ENCODE data around the gene CCDC116. TPM values are rescaled to one million over a fixed set of nuclear protein-coding genes. Genes with fewer than 3 reads are reported as not detected.
A peak's percentile ranks its signal among the peaks of the same experiment; 100 is the strongest.

Gene CCDC116
- total and polyA plus RNA-seq, 2 experiments from 2014 or later: 0.10 to 0.54 TPM

DNA sequence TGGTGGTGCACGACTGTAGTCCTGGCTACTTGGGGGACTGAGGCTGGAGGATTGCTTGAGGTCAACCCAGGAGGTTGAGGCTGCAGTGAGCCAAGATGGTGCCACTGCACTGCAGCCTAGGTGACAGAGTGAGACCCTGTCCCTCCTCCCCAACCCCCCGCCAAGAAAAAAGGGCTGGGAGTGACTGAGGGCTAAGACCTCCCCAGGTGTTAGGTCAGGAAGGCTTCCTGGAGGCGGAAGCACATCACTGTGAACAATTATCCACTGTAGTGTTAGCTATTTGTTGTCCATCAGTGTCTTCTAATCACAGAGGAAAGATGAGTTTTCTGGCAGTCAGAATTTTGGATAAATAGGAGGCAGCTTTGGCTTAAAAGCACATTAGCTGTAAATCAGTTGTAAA is 11.5 kb upstream of the CCDC116 start:
- Histone ChIP-seq H4K20me1 (ENCODE audit: insufficient read depth) (peaks cover 8% of the 10 kb centered on the region; the same call in 1 of the 2 replicates), H3K79me2 (ENCODE audit: insufficient read depth) (peaks cover 96% of the 10 kb centered on the region)
- WGBS, 2 experiments (ENCODE audit: low coverage in 1 of 2, low lambda C conversion rate in 2 of 2, missing lambda C conversion rate in 2 of 2): 95 to 98% methylated on average over 3 of the region's 3 CpGs

DNA sequence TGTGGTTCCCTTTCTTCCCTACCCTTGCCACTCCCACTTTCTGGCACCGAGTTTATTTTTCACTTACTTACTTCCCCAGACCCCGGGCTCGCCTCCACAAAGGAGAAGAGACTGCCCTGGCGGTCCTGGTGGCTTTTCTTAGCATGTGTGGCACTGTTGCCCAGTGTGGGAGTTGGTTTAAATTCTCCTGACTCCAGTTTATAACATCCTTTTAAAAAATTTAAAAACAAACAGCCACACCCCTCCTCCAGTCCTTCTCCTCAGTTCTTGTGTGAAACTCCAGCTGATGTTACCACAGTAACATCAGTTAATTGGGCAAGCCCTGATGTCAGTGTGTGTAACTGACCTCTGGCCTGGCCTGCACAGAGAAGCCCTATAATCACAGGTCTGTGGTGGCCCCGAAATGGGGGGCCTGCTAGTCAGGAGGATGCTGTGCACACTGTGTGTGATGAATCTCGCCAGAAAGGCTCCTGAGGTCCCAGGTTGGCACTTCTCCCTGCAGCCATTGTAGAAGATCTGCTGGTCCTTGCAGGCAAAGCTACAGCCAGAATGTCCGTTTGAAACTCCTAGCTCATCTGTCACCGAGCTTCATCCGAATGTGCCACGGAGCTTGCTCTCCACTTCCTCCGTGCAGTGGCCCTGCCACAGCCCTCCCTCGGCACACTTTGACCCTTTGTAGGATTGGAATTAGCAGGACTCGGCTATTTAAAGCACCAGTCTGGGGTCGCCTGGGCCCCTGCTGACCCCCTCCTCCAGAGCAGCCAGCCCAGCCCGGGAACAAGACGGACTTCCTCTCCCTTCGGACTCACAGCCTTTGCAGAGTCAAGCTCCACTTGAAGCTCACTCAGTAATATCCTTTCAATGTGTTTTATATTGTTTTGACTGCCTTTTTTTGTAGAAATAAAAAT is 10.3 kb upstream of the CCDC116 start:
- H3K4me1 ChIP-seq (ENCODE audit: insufficient read depth): peaks cover 5% of the 10 kb centered on the region; the same call in 1 of the 2 replicates
- H2AFZ ChIP-seq: no peak overlapping the region
- in situ Hi-C loops (cut with MboI): no loop called here
- H3K4me2 ChIP-seq (ENCODE audit: unreplicated experiment): no peak overlapping the region
- no peak overlapping the region for H3K4me3 ChIP-seq
- H3F3A ChIP-seq (ENCODE audit: insufficient read depth): peaks cover 23% of the 10 kb centered on the region
- peaks cover 96% of the 10 kb centered on the region for H3K79me2 ChIP-seq (ENCODE audit: insufficient read depth)
- H3K27ac ChIP-seq: peak overlapping the region; percentile 45
- 66 to 67% methylated on average over 17 of the region's 17 CpGs for WGBS, 2 experiments (ENCODE audit: low coverage in 1 of 2, low lambda C conversion rate in 2 of 2, missing lambda C conversion rate in 2 of 2)
- peaks cover 3% of the 10 kb centered on the region; the same call in 1 of the 2 replicates for H3K36me3 ChIP-seq (ENCODE audit: low read depth)
- DNase-seq: peak; percentile 40
- peaks cover 8% of the 10 kb centered on the region; the same call in 1 of the 2 replicates for H4K20me1 ChIP-seq (ENCODE audit: insufficient read depth)
- no peaks in the 10 kb centered on the region for H3K9me3 ChIP-seq (ENCODE audit: low read depth)
- H3K9me2 ChIP-seq (ENCODE audit: insufficient read depth): no peaks in the 10 kb centered on the region
- TF ChIP-seq EZH2 (IDR thresholded peaks at IDR 0.05; ENCODE audit: insufficient read depth, poor library complexity, severe bottlenecking) (no peak), EZH2phosphoT487 (IDR thresholded peaks at IDR 0.05; ENCODE audit: insufficient read depth, low read depth) (no peak)
- H3K9ac ChIP-seq: peak overlapping the region; percentile 17; the same call in 1 of the 2 replicates
- no peaks in the 10 kb centered on the region for H3K27me3 ChIP-seq (replicated peaks; ENCODE audit: insufficient read depth)

More for the DNA sequence above, 11.5 kb upstream of the CCDC116 start:
- H2AFZ ChIP-seq: no peak overlapping the region
- H3K27me3 ChIP-seq (replicated peaks; ENCODE audit: insufficient read depth): no peaks in the 10 kb centered on the region
- peaks cover 5% of the 10 kb centered on the region; the same call in 1 of the 2 replicates for H3K4me1 ChIP-seq (ENCODE audit: insufficient read depth)
- no peak overlapping the region for H3K4me2 ChIP-seq (ENCODE audit: unreplicated experiment)
- H3K9me3 ChIP-seq (ENCODE audit: low read depth): no peaks in the 10 kb centered on the region
- H3K9me2 ChIP-seq (ENCODE audit: insufficient read depth): no peaks in the 10 kb centered on the region
- no peak overlapping the region for H3K27ac ChIP-seq
- peaks cover 23% of the 10 kb centered on the region for H3F3A ChIP-seq (ENCODE audit: insufficient read depth)
- no peak overlapping the region for H3K4me3 ChIP-seq
- H3K36me3 ChIP-seq (ENCODE audit: low read depth): peaks cover 3% of the 10 kb centered on the region; the same call in 1 of the 2 replicates
- no peak for TF ChIP-seq EZH2 (IDR thresholded peaks at IDR 0.05; ENCODE audit: insufficient read depth, poor library complexity, severe bottlenecking)
- TF ChIP-seq EZH2phosphoT487 (IDR thresholded peaks at IDR 0.05; ENCODE audit: insufficient read depth, low read depth): no peak
- in situ Hi-C loops (cut with MboI): no loop called here
- no peak overlapping the region for H3K9ac ChIP-seq
- no peak for DNase-seq

DNA sequence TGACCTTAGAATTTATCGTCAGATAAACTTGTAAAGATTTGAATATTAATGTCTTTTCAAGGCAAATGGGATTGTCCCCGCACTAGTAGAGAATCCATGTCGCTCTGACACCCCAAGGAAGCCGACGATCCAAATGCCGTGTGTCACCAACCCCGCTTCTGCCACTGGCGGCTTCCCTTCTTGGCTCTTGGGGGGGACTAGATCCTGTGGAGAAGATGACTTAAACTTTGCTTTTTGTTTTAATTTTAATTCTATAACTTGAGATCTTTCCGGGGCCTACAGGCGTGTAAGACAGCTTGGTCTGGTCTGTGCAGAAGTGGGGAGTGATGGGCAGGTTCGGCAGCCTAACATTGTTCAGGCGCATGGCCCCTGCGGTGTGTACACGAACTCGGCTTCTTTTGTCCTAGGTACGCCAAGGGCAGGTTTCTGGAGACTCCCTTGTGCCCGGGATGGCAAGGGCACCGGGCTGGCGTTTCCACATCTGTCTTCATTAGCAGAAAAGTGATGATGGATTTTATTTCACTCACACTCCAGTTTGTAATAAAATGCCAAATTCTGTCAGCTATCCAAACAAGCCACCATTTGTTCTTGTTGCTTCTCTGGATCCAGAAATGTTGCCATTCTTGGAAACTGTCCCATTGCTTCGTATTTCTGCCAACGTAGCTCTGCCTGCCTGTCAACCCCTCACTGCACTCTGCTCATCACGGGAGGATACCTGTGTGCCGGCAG is 9.5 kb upstream of the CCDC116 start:
- Histone ChIP-seq H2AFZ (no peak overlapping the region), H3K4me2 (ENCODE audit: unreplicated experiment) (no peak overlapping the region), H3K27me3 (replicated peaks; ENCODE audit: insufficient read depth) (no peaks in the 10 kb centered on the region), H3F3A (ENCODE audit: insufficient read depth) (peaks cover 26% of the 10 kb centered on the region), H3K4me3 (no peak overlapping the region), H3K79me2 (ENCODE audit: insufficient read depth) (peaks cover 96% of the 10 kb centered on the region), H3K9ac (no peak overlapping the region), H3K36me3 (ENCODE audit: low read depth) (peaks cover 3% of the 10 kb centered on the region; the same call in 1 of the 2 replicates), H3K9me2 (ENCODE audit: insufficient read depth) (no peaks in the 10 kb centered on the region), H3K9me3 (ENCODE audit: low read depth) (no peaks in the 10 kb centered on the region), H4K20me1 (ENCODE audit: insufficient read depth) (peaks cover 5% of the 10 kb centered on the region; the same call in 1 of the 2 replicates), H3K27ac (no peak overlapping the region), H3K4me1 (ENCODE audit: insufficient read depth) (peaks cover 5% of the 10 kb centered on the region; the same call in 1 of the 2 replicates)
- in situ Hi-C loops (cut with MboI): no loop called here
- WGBS, 2 experiments (ENCODE audit: low coverage in 1 of 2, low lambda C conversion rate in 2 of 2, missing lambda C conversion rate in 2 of 2): 86 to 87% methylated on average over 23 of the region's 23 CpGs
- DNase-seq: no peak
- TF ChIP-seq EZH2phosphoT487 (IDR thresholded peaks at IDR 0.05; ENCODE audit: insufficient read depth, low read depth): no peak
- no peak for TF ChIP-seq EZH2 (IDR thresholded peaks at IDR 0.05; ENCODE audit: insufficient read depth, poor library complexity, severe bottlenecking)

DNA sequence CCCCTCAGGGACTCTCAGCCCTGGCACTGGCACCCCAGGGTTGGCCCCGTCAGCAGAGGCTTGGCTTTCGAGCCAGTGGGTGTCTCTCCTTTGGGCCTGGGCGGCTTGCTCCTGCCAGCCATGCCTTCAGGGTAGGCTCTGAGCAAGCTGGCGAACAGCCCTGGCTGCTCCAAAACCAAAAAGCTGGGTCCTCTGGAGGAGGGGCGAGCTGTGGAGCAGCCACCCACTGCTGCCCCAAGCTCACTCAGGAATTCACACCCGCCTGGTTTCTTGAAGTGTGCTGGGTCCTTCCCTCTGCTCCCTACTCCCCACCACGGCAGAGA is 9.0 kb upstream of the CCDC116 start:
- H3K4me3 ChIP-seq: no peak overlapping the region
- in situ Hi-C loops (cut with MboI): no loop called here
- no peak overlapping the region for H3K9ac ChIP-seq
- no peaks in the 10 kb centered on the region for H3K9me2 ChIP-seq (ENCODE audit: insufficient read depth)
- H3K36me3 ChIP-seq (ENCODE audit: low read depth): peaks cover 3% of the 10 kb centered on the region; the same call in 1 of the 2 replicates
- peaks cover 26% of the 10 kb centered on the region for H3F3A ChIP-seq (ENCODE audit: insufficient read depth)
- H3K4me1 ChIP-seq (ENCODE audit: insufficient read depth): peaks cover 5% of the 10 kb centered on the region; the same call in 1 of the 2 replicates
- no peak for DNase-seq
- no peaks in the 10 kb centered on the region for H3K27me3 ChIP-seq (replicated peaks; ENCODE audit: insufficient read depth)
- TF ChIP-seq EZH2 (IDR thresholded peaks at IDR 0.05; ENCODE audit: insufficient read depth, poor library complexity, severe bottlenecking): no peak
- no peak for TF ChIP-seq EZH2phosphoT487 (IDR thresholded peaks at IDR 0.05; ENCODE audit: insufficient read depth, low read depth)
- no peak overlapping the region for H3K27ac ChIP-seq
- 59 to 75% methylated on average over 7 of the region's 7 CpGs for WGBS, 2 experiments (ENCODE audit: low coverage in 1 of 2, low lambda C conversion rate in 2 of 2, missing lambda C conversion rate in 2 of 2)
- H3K4me2 ChIP-seq (ENCODE audit: unreplicated experiment): no peak overlapping the region
- no peaks in the 10 kb centered on the region for H3K9me3 ChIP-seq (ENCODE audit: low read depth)
- no peak overlapping the region for H2AFZ ChIP-seq
- peaks cover 5% of the 10 kb centered on the region; the same call in 1 of the 2 replicates for H4K20me1 ChIP-seq (ENCODE audit: insufficient read depth)
- peaks cover 94% of the 10 kb centered on the region for H3K79me2 ChIP-seq (ENCODE audit: insufficient read depth)
